Testis (tissue), 3 donors: ENCODE measurements around the gene COL4A2. TPM values are rescaled to one million over a fixed set of nuclear protein-coding genes. Genes with fewer than 3 reads are reported as not detected.

ENCODE experiments used
- DNase-seq: peaks from one replicate; pipeline ENCODE4 v3.0.0-alpha.2; 2019
- H3K27ac ChIP-seq, 2 donors: fragments of 200-600 bp; sonication (generic); one replicate each; pipeline ENCODE4 v1.5.1; 2019
- H3K27me3 ChIP-seq: fragments of 200-600 bp; sonication (generic); one replicate; pipeline ENCODE4 v1.5.1; 2019
- H3K36me3 ChIP-seq: fragments of 200-600 bp; sonication (generic); one replicate; pipeline ENCODE4 v1.5.1; 2017; ENCODE audit warnings: low read depth; ENCODE audit errors: missing control alignments
- H3K4me1 ChIP-seq: fragments of 200-600 bp; sonication (generic); one replicate; pipeline ENCODE4 v1.5.1; 2019
- H3K4me3 ChIP-seq, 2 donors: fragments of 200-600 bp; sonication (generic); one replicate each; pipeline ENCODE4 v1.5.1; 2017 to 2019
- H3K9me3 ChIP-seq: fragments of 200-600 bp; sonication (generic); one replicate; pipeline ENCODE4 v1.5.1; 2017
- CTCF ChIP-seq, 3 experiments: fragments of 450-650 bp in 2 of 3; fragments of 200-600 bp in 1 of 3; sonication (generic) in 1 of 3; IDR thresholded peaks; one replicate each; pipeline ENCODE4 v1.5.1; 2016 to 2019; ENCODE audit warnings: antibody characterized with exemption in 3 of 3, mild to moderate bottlenecking in 2 of 3, moderate library complexity in 1 of 3
- POLR2A ChIP-seq: fragments of 450-650 bp; IDR thresholded peaks from one replicate; pipeline ENCODE4 v1.6.1; 2017; ENCODE audit warnings: antibody characterized with exemption, mild to moderate bottlenecking, moderate library complexity
- WGBS, 2 donors: methylation state at CpG; one replicate each; pipeline ENCODE4 v1.1.5; 2018; 5-methylcytosine and 5-hydroxymethylcytosine counted together
- intact Hi-C: fragments of 100-400 bp; cut with DNase I; formaldehyde crosslinking; loops from one replicate; pipeline ENCODE4 v1.15.1; 2023; ENCODE audit warnings: low total_unique reads
- polyA plus RNA-seq: library from polyadenylated mRNA; stranded (reverse); fragments of 350-450 nt; fragmentation: Illumina TruSeq; extraction: RNeasy Lipid Tissue Mini Kit (QIAGEN cat#74804); gene quantifications from one replicate; pipeline ENCODE4 v1.2.3, GENCODE V29; 2014; ENCODE audit warnings: low read depth, low replicate concordance; ENCODE audit not compliant: insufficient read depth
- total RNA-seq, 2 donors: library from RNA; depleted of rRNA; stranded (reverse); fragments of >200 nt; gene quantifications; one replicate each; pipeline ENCODE4 v1.2.3, GENCODE V29; 2016

The COL4A2 gene
- total and polyA plus RNA-seq, 3 donors from 2014 or later: 69.1 to 89.9 (median 81.0) TPM

DNA sequence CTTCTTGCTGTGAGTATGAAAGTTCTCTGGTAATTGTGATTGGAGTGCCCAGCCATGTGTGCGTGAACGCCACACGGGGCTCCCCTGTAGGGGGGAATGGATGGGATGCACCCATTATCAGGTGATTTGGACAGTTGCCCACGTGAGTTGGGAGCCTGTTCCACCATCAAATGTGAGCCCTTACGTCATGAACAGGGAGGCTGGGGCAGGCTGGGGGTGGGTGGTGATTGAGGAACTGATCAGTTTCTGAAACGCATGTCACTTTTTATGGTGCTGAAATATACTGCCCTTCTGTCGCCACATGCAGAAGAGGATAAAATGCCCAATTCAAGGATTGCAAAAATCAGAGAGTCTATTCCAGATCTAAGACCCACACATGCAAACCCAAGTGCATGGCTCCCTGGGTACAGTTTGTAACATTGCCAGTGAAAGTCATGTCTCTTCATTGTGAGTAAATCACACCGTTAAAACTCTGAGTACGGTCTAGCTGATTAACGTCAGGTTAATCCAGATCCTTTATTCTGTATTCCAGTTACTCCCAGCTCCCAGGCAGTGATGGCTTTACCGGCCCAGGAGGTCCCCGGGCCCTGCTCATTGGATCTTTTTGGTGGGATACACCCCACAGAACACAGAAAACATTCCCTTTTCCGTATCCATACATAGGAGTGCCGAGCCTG, 164.2 kb downstream of the COL4A2 start:
- WGBS, 2 donors: 79 to 86% methylated on average over 14 of the region's 14 CpGs
- no peaks in the 10 kb centered on the region for H3K4me1 ChIP-seq
- no peaks in the 10 kb centered on the region for H3K36me3 ChIP-seq
- TF ChIP-seq POLR2A (no peak), CTCF (IDR thresholded peaks at IDR 0.05) (no peak)
- H3K27me3 ChIP-seq: no peaks in the 10 kb centered on the region
- intact Hi-C loops: no loop called here
- DNase-seq: no peak
- H3K4me3 ChIP-seq: no peak overlapping the region
- no peak overlapping the region for H3K27ac ChIP-seq
- no peaks in the 10 kb centered on the region for H3K9me3 ChIP-seq

GRCh38 chr13:110471833-110472162, 164.7 kb downstream of the COL4A2 start:
- Histone ChIP-seq H3K27me3 (no peaks in the 10 kb centered on the region), H3K4me3 (no peak overlapping the region), H3K36me3 (no peaks in the 10 kb centered on the region), H3K4me1 (no peaks in the 10 kb centered on the region), H3K27ac (no peak overlapping the region), H3K9me3 (no peaks in the 10 kb centered on the region)
- TF ChIP-seq POLR2A (no peak), CTCF (IDR thresholded peaks at IDR 0.05) (no peak)
- DNase-seq: peak; percentile 44
- WGBS, 2 donors: 67 to 88% methylated on average over 7 of the region's 7 CpGs
- intact Hi-C loops: no loop called here

GRCh38 chr13:110472904-110473563, 165.9 kb downstream of the COL4A2 start:
- Histone ChIP-seq H3K4me1 (no peaks in the 10 kb centered on the region), H3K4me3 (no peak overlapping the region), H3K9me3 (no peaks in the 10 kb centered on the region), H3K27me3 (no peaks in the 10 kb centered on the region), H3K36me3 (no peaks in the 10 kb centered on the region), H3K27ac (no peak overlapping the region)
- DNase-seq: no peak
- TF ChIP-seq CTCF (IDR thresholded peaks at IDR 0.05) (no peak), POLR2A (no peak)
- WGBS, 2 donors: 90 to 94% methylated on average over 11 to 13 of the region's 14 CpGs
- intact Hi-C loops: no loop called here

DNA sequence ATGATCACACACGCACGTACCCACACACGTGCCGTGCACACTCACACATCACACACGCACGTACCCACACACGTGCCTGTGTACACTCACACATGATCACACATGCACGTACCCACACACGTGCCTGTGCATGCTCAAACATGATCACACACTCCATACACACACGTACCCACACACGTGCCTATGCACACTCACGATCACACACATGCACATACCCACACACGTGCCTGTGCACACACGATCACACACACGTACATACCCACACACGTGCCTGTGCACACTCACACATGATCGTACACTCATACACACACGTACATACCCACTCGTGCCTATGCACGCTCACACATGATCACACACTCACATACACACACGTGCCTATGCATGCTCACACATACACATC, 167.6 kb downstream of the COL4A2 start:
- no peak for DNase-seq
- Histone ChIP-seq H3K9me3 (no peaks in the 10 kb centered on the region), H3K4me3 (no peak overlapping the region), H3K27me3 (no peaks in the 10 kb centered on the region), H3K4me1 (peaks cover 10% of the 10 kb centered on the region), H3K36me3 (no peaks in the 10 kb centered on the region), H3K27ac (no peak overlapping the region)
- WGBS, 2 donors: 77 to 88% methylated on average over 21 of the region's 21 CpGs
- intact Hi-C loops: no loop called here
- no peak for TF ChIP-seq CTCF (IDR thresholded peaks at IDR 0.05)
- TF ChIP-seq POLR2A: no peak

DNA sequence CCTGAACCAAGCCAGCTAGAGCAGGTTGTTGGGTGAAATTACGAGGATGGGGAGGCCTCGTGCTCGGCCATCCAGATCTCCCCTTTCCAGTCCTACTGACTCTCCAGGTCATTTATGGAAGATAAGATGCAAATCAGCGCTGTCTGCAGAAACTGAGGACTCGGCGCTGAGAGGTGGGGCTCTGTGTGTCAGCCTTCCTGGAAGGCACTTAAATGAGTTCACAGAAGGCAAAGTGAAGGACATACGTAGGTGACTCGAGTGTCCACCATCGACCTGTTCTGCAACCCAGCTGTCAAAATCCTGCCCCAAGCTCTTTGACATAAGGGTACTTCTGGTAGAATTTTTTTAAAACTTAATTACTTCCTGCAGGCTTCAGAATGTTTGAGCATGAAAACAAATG, 168.0 kb downstream of the COL4A2 start:
- peaks cover 10% of the 10 kb centered on the region for H3K4me1 ChIP-seq
- no peak for DNase-seq
- no peak for TF ChIP-seq CTCF (IDR thresholded peaks at IDR 0.05)
- no peak for TF ChIP-seq POLR2A
- WGBS, 2 donors: 77 to 84% methylated on average over 9 of the region's 9 CpGs
- H3K27me3 ChIP-seq: no peaks in the 10 kb centered on the region
- intact Hi-C loops: no loop called here
- no peaks in the 10 kb centered on the region for H3K9me3 ChIP-seq
- no peaks in the 10 kb centered on the region for H3K36me3 ChIP-seq
- H3K27ac ChIP-seq: no peak overlapping the region
- no peak overlapping the region for H3K4me3 ChIP-seq
